Mesendoderm (in vitro differentiated cells): ENCODE data around the gene CHST8.
A peak's percentile ranks its signal among the peaks of the same experiment; 100 is the strongest.

Experiments
- DNase-seq: peaks from one replicate; pipeline ENCODE4 v3.0.0; 2013
- H2AK5ac ChIP-seq: 2 replicates; pipeline ENCODE4 v1.6.1; 2013; ENCODE audit warnings: low read length, inconsistent platforms
- H2BK120ac ChIP-seq: 2 replicates; pipeline ENCODE4 v1.6.1; 2013; ENCODE audit warnings: low read depth, mild to moderate bottlenecking, low read length, moderate library complexity, mixed read lengths
- H2BK15ac ChIP-seq: replicated peaks from 2 replicates; pipeline ENCODE4 v1.6.1; 2013; ENCODE audit warnings: low read depth, mild to moderate bottlenecking, moderate library complexity
- H2BK5ac ChIP-seq: 2 replicates; pipeline ENCODE4 v1.6.1; 2013; ENCODE audit warnings: low read length, inconsistent platforms
- H3K18ac ChIP-seq: 2 replicates; pipeline ENCODE4 v1.6.1; 2013; ENCODE audit warnings: mild to moderate bottlenecking, low read length, mixed read lengths
- H3K23ac ChIP-seq: one replicate; pipeline ENCODE4 v1.6.1; 2013; ENCODE audit warnings: low read length
- H3K27ac ChIP-seq: 2 replicates; pipeline ENCODE4 v1.5.1; 2013; ENCODE audit warnings: low read depth, mild to moderate bottlenecking, inconsistent platforms, low read length, moderate library complexity
- H3K27me3 ChIP-seq: 2 replicates; pipeline ENCODE4 v1.6.1; 2013; ENCODE audit warnings: low read length, control low read depth, mild to moderate bottlenecking, inconsistent platforms; ENCODE audit not compliant: insufficient read depth, poor library complexity
- H3K36me3 ChIP-seq: 2 replicates; pipeline ENCODE4 v1.6.1; 2013; ENCODE audit warnings: low read length, inconsistent platforms; ENCODE audit not compliant: control insufficient read depth, insufficient read depth
- H3K4ac ChIP-seq: one replicate; pipeline ENCODE4 v1.6.1; 2013; ENCODE audit warnings: low read depth, mild to moderate bottlenecking, low read length, moderate library complexity
- H3K4me1 ChIP-seq: 2 replicates; pipeline ENCODE4 v1.6.1; 2013; ENCODE audit warnings: low read depth, low read length, inconsistent platforms; ENCODE audit not compliant: control insufficient read depth
- H3K4me2 ChIP-seq: 2 replicates; pipeline ENCODE4 v1.6.1; 2013; ENCODE audit warnings: low read length
- H3K4me3 ChIP-seq: 2 replicates; pipeline ENCODE4 v1.5.1; 2013; ENCODE audit warnings: mild to moderate bottlenecking, low read length
- H3K56ac ChIP-seq: one replicate; pipeline ENCODE4 v1.6.1; 2013; ENCODE audit warnings: low read length
- H3K79me1 ChIP-seq: 2 replicates; pipeline ENCODE4 v1.6.1; 2013; ENCODE audit warnings: low read length, inconsistent platforms
- H3K79me2 ChIP-seq: 2 replicates; pipeline ENCODE4 v1.6.1; 2013; ENCODE audit warnings: mild to moderate bottlenecking, low read length; ENCODE audit not compliant: control insufficient read depth, insufficient read depth
- H3K9ac ChIP-seq: 2 replicates; pipeline ENCODE4 v1.6.1; 2013; ENCODE audit warnings: low read length, inconsistent platforms
- H4K5ac ChIP-seq: one replicate; pipeline ENCODE4 v1.6.1; 2013; ENCODE audit warnings: low read length
- H4K8ac ChIP-seq: one replicate; pipeline ENCODE4 v1.6.1; 2013; ENCODE audit warnings: low read depth, mild to moderate bottlenecking, control low read depth, low read length, moderate library complexity
- WGBS: extraction: QIAGEN DNeasy Blood & Tissue Kit; methylation state at CpG from one replicate; pipeline ENCODE4 v1.1.7; 2013; ENCODE audit warnings: low lambda C conversion rate, missing lambda C conversion rate; ENCODE audit not compliant: insufficient coverage; ENCODE audit errors: extremely low coverage; 5-methylcytosine and 5-hydroxymethylcytosine counted together

Gene CHST8

DNA sequence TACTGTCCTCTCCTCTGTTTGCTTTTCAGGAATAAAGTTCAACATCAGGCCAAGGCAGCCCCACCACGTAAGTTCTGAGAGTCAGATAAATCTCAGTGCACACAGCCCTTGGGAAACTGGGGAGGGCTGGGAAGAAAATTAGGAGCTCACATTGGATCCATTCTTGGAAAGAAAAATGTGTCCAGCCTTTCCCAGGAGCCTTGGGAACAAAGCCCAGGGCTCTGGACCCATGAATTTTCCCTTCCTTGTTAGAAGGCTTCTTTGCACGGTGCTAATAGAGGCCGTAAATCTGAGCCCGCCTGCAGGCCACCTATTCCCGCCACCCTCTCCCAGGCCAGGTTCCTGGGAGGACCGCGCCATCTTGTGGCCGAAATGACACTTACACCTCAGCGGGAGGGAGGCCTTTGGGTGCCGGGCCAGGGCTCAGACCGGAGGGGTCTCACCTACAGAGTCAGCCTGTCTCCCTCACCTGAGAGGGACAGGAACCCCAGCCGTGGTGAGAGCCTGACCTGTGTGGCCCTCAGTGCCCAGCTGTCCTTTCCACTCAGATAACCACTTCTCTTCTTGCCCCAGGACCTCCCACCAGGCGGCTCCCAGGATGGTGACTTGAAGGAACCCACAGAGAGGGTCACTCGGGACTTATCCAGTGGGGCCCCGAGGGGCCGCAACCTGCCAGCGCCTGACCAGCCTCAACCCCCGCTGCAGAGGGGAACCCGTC is 149.8 kb downstream of the CHST8 start:
- H3K4ac ChIP-seq: no peak overlapping the region
- H3K27ac ChIP-seq: no peak overlapping the region
- H4K5ac ChIP-seq: no peak overlapping the region
- H3K27me3 ChIP-seq: no peaks in the 10 kb centered on the region
- no peak overlapping the region for H3K9ac ChIP-seq
- no peak overlapping the region for H2AK5ac ChIP-seq
- no peak overlapping the region for H2BK15ac ChIP-seq
- H3K23ac ChIP-seq: no peak overlapping the region
- WGBS: no CpG with 5 or more reads among the region's 19 CpGs
- H4K8ac ChIP-seq: no peak overlapping the region
- no peak overlapping the region for H2BK5ac ChIP-seq
- H3K79me1 ChIP-seq: no peaks in the 10 kb centered on the region
- no peak overlapping the region for H3K18ac ChIP-seq
- no peaks in the 10 kb centered on the region for H3K36me3 ChIP-seq
- DNase-seq: peak; percentile 52
- H3K56ac ChIP-seq: no peak overlapping the region
- H3K4me2 ChIP-seq: no peak overlapping the region
- no peak overlapping the region for H2BK120ac ChIP-seq
- H3K4me3 ChIP-seq: no peak overlapping the region
- no peaks in the 10 kb centered on the region for H3K79me2 ChIP-seq
- no peaks in the 10 kb centered on the region for H3K4me1 ChIP-seq

DNA sequence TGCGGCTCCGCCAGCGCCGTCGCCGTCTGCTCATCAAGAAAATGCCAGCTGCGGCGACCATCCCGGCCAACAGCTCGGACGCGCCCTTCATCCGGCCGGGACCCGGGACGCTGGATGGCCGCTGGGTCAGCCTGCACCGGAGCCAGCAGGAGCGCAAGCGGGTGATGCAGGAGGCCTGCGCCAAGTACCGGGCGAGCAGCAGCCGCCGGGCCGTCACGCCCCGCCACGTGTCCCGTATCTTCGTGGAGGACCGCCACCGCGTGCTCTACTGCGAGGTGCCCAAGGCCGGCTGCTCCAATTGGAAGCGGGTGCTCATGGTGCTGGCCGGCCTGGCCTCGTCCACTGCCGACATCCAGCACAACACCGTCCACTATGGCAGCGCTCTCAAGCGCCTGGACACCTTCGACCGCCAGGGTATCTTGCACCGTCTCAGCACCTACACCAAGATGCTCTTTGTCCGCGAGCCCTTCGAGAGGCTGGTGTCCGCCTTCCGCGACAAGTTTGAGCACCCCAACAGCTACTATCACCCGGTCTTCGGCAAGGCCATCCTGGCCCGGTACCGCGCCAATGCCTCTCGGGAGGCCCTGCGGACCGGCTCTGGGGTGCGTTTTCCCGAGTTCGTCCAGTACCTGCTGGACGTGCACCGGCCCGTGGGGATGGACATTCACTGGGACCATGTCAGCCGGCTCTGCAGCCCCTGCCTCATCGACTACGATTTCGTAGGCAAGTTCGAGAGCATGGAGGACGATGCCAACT is 150.5 kb downstream of the CHST8 start:
- no peak for DNase-seq
- H3K27ac ChIP-seq: no peak overlapping the region
- H3K18ac ChIP-seq: no peak overlapping the region
- H3K9ac ChIP-seq: no peak overlapping the region
- H3K56ac ChIP-seq: no peak overlapping the region
- no peak overlapping the region for H2BK5ac ChIP-seq
- no peaks in the 10 kb centered on the region for H3K36me3 ChIP-seq
- no peak overlapping the region for H2BK15ac ChIP-seq
- no peak overlapping the region for H4K8ac ChIP-seq
- H2BK120ac ChIP-seq: no peak overlapping the region
- no peak overlapping the region for H3K4me2 ChIP-seq
- no peaks in the 10 kb centered on the region for H3K4me1 ChIP-seq
- H3K79me1 ChIP-seq: no peaks in the 10 kb centered on the region
- H3K27me3 ChIP-seq: no peaks in the 10 kb centered on the region
- no peak overlapping the region for H3K4ac ChIP-seq
- H4K5ac ChIP-seq: no peak overlapping the region
- H2AK5ac ChIP-seq: no peak overlapping the region
- WGBS: no CpG with 5 or more reads among the region's 72 CpGs
- no peak overlapping the region for H3K4me3 ChIP-seq
- no peaks in the 10 kb centered on the region for H3K79me2 ChIP-seq
- H3K23ac ChIP-seq: no peak overlapping the region

DNA sequence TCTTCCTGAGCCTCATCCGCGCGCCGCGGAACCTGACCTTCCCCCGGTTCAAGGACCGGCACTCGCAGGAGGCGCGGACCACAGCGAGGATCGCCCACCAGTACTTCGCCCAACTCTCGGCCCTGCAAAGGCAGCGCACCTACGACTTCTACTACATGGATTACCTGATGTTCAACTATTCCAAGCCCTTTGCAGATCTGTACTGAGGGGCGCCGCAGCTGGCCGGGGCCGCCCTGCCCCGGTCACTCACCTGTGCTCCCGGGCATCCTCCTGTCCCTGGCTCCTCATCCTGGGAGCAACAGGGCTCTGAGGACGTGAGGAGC is 151.1 kb downstream of the CHST8 start:
- Histone ChIP-seq H3K79me2 (no peaks in the 10 kb centered on the region), H2BK120ac (no peak overlapping the region), H3K4me1 (no peaks in the 10 kb centered on the region), H3K9ac (no peak overlapping the region), H3K23ac (no peak overlapping the region), H3K79me1 (no peaks in the 10 kb centered on the region), H3K27me3 (no peaks in the 10 kb centered on the region), H3K4me2 (no peak overlapping the region), H2AK5ac (no peak overlapping the region), H3K36me3 (no peaks in the 10 kb centered on the region), H3K27ac (no peak overlapping the region), H3K18ac (no peak overlapping the region), H2BK5ac (no peak overlapping the region), H3K56ac (no peak overlapping the region), H3K4me3 (no peak overlapping the region), H3K4ac (no peak overlapping the region), H4K8ac (no peak overlapping the region), H4K5ac (no peak overlapping the region), H2BK15ac (no peak overlapping the region)
- DNase-seq: no peak
- no CpG with 5 or more reads among the region's 23 CpGs for WGBS

DNA sequence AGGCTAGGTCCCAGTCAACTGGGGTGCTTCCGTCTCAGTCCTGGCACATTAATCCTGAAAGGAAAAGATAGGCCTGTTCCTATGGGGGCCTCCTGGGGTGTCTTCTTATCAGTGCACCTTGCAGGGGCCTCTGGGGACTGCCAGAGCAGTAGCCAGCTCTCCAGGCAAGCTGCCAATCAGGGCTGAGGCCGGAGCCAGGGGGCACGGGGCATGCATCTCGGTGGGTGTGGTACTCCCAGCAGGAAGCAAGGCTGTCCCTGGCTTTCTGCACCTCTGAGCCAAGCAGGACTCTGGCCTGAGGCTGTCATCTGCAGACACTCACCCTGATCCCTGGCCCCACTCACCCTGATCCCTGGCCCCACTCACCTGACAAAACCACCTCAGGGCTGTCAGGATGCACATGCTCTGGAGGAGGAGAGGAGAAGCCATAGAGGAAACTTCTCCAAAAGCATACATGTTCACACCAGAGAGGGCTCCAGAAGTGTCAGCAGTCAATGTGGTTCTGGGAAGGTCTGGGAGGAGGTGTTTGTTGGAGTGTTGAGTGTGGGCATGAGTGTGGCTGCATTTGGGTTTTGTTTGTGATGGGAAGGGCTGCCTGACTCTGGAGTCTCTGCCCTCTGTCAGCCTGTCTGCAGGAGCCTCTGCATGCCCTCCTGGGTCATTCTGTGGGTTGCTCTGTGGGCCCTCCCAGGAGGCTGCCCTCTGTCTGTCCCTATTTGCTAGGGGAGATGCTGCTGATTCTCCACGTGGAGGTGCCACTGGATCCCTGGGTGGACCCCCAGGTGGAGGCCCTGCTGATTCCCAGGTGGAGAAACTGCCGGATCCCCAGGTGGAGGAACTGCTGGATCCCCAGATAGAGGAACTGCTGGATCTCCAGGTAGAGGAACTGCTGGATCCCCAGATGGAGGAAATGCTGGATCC is 152.2 kb downstream of the CHST8 start:
- no peak for DNase-seq
- Histone ChIP-seq H3K9ac (no peak overlapping the region), H3K79me2 (no peaks in the 10 kb centered on the region), H3K56ac (no peak overlapping the region), H3K4me3 (no peak overlapping the region), H3K27me3 (no peaks in the 10 kb centered on the region), H4K8ac (no peak overlapping the region), H2AK5ac (no peak overlapping the region), H3K36me3 (no peaks in the 10 kb centered on the region), H4K5ac (no peak overlapping the region), H3K18ac (no peak overlapping the region), H2BK5ac (no peak overlapping the region), H3K4ac (no peak overlapping the region), H3K23ac (no peak overlapping the region), H3K27ac (no peak overlapping the region), H3K4me1 (no peaks in the 10 kb centered on the region), H3K79me1 (no peaks in the 10 kb centered on the region), H2BK120ac (no peak overlapping the region), H3K4me2 (no peak overlapping the region), H2BK15ac (no peak overlapping the region)
- WGBS: no CpG with 5 or more reads among the region's 6 CpGs

DNA sequence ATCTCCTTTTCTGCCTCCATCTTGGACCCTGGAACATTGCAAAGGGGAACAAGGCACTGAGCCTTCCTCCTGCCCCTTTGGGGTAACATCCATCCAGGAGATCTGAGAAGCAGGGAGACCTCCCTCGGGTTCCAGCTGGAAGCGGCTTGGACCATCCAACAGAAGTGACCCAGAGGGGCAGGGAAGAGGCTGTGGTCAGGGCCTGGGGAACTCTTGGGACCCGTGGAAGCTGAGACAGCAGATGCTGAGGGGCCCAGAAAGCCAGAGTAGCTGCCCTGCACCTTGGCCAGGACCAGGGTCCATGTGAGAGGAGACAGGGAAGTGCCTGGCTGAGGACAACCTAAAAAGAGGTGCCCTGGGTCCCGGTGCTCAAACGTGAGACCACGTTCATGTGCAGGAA is 153.0 kb downstream of the CHST8 start:
- Histone ChIP-seq H2BK120ac (no peak overlapping the region), H2BK5ac (no peak overlapping the region), H3K27me3 (no peaks in the 10 kb centered on the region), H3K36me3 (no peaks in the 10 kb centered on the region), H4K8ac (no peak overlapping the region), H2BK15ac (no peak overlapping the region), H4K5ac (no peak overlapping the region), H3K4me1 (no peaks in the 10 kb centered on the region), H2AK5ac (no peak overlapping the region), H3K4me3 (no peak overlapping the region), H3K18ac (no peak overlapping the region), H3K79me2 (no peaks in the 10 kb centered on the region), H3K79me1 (no peaks in the 10 kb centered on the region), H3K27ac (no peak overlapping the region), H3K56ac (no peak overlapping the region), H3K4me2 (no peak overlapping the region), H3K4ac (no peak overlapping the region), H3K23ac (no peak overlapping the region), H3K9ac (no peak overlapping the region)
- WGBS: no CpG with 5 or more reads among the region's 6 CpGs
- no peak for DNase-seq
